HEK293 (cell line): Measurements from ENCODE around the gene NKX1-1.

Experiments
- AEBP2 ChIP-seq: fragments of 450-650 bp; formaldehyde crosslinking; IDR thresholded peaks from 2 replicates; pipeline ENCODE4 v1.5.1; 2016; ENCODE audit warnings: missing biosample characterization, missing genetic modification characterization, borderline replicate concordance
- CTCF ChIP-seq: fragments of 450-650 bp; formaldehyde crosslinking; IDR thresholded peaks from 2 replicates; pipeline ENCODE4 v1.5.1; 2016; ENCODE audit warnings: missing biosample characterization, missing genetic modification characterization
- EGR2 ChIP-seq: fragments of 450-650 bp; formaldehyde crosslinking; IDR thresholded peaks from 2 replicates; pipeline ENCODE4 v1.5.1; 2016; ENCODE audit warnings: low read depth, missing biosample characterization, missing genetic modification characterization
- ELK4 ChIP-seq: IDR thresholded peaks from 2 replicates; pipeline ENCODE4 v1.6.1; 2011; ENCODE audit warnings: mild to moderate bottlenecking, low read depth, low read length, borderline replicate concordance
- MYNN ChIP-seq: fragments of 450-650 bp; formaldehyde crosslinking; IDR thresholded peaks from 2 replicates; pipeline ENCODE4 v1.5.1; 2016; ENCODE audit warnings: missing biosample characterization, missing genetic modification characterization, borderline replicate concordance
- REST ChIP-seq: fragments of 450-650 bp; formaldehyde crosslinking; IDR thresholded peaks from 2 replicates; pipeline ENCODE4 v1.5.1; 2016; ENCODE audit warnings: missing biosample characterization, missing genetic modification characterization
- ZBTB1 ChIP-seq: fragments of 450-650 bp; formaldehyde crosslinking; IDR thresholded peaks from 2 replicates; pipeline ENCODE4 v1.5.1; 2016; ENCODE audit warnings: missing biosample characterization, missing genetic modification characterization
- ZNF114 ChIP-seq: fragments of 450-650 bp; formaldehyde crosslinking; IDR thresholded peaks from 2 replicates; pipeline ENCODE4 v1.5.0; 2017; ENCODE audit warnings: missing biosample characterization, missing genetic modification characterization
- ZNF239 ChIP-seq: fragments of 450-650 bp; formaldehyde crosslinking; IDR thresholded peaks from 2 replicates; pipeline ENCODE4 v1.5.1; 2016; ENCODE audit warnings: missing biosample characterization, missing genetic modification characterization

GRCh38 chr4:1451106-1451751 lies 45.0 kb upstream of the NKX1-1 start:
- TF ChIP-seq CTCF (tag by site-specific recombination), result no peak
- no peak for TF ChIP-seq AEBP2 (tag by site-specific recombination)
- TF ChIP-seq MYNN (tag by site-specific recombination), result no peak
- no peak for TF ChIP-seq ZBTB1 (tag by site-specific recombination)
- TF ChIP-seq ZNF239, result no peak
- no peak for TF ChIP-seq ELK4
- no peak for TF ChIP-seq ZNF114 (tag by site-specific recombination)
- TF ChIP-seq REST (tag by site-specific recombination), result no peak
- TF ChIP-seq EGR2 (tag by site-specific recombination), result no peak
